Spleen (tissue), 7 donors: ENCODE measurements around the gene CMSS1.

Experiments used
- CTCF ChIP-seq, 11 experiments: fragments of 200-600 bp in 7 of 11; fragments of 450-650 bp in 4 of 11; sonication (generic) in 4 of 11; IDR thresholded peaks in 8 of 11; conservative IDR thresholded peaks in 3 of 11; 1 replicate in 7 of 11; 2 replicates in 4 of 11; pipeline versions ENCODE4 v1.4.0 to v1.8.0; 2016 to 2021; ENCODE audit warnings: antibody characterized with exemption in 11 of 11, inconsistent platforms in 4 of 11, mild to moderate bottlenecking in 1 of 11
- POLR2A ChIP-seq, 3 donors: fragments of 450-650 bp; IDR thresholded peaks; one replicate each; pipeline ENCODE4 v1.5.1; 2017; ENCODE audit warnings: antibody characterized with exemption in 3 of 3, mild to moderate bottlenecking in 1 of 3
- donor health status: DM: no; HTN: no; CAD: no; lungs with moderate emphysema.
- donor health status: DM: no; HTN: no; CAD: no.
- donor health status: DM: no; HTN: no; CAD: no.

- TF ChIP-seq CTCF (IDR thresholded peaks at IDR 0.05 in 8 of 11, conservative IDR thresholded peaks at IDR 0.05 in 3 of 11) (no peak), POLR2A (IDR thresholded peaks at IDR 0.05) (no peak)
Measured at GRCh38 chr3:99836681-99837080, 19.0 kb downstream of the CMSS1 start.
